ENCODE measurements around the gene TAF11. TPM values are rescaled to one million over a fixed set of nuclear protein-coding genes. Genes with fewer than 3 reads are reported as not detected.

The TAF11 gene
- total and polyA plus RNA-seq, 8 donors: 8.7 to 30.0 (median 10.9) TPM

- no peak for TF ChIP-seq CTCF (IDR thresholded peaks at IDR 0.05)
- no peak for ATAC-seq
- 95 to 97% methylated on average over 15 of the region's 15 CpGs for WGBS, 2 donors
- Histone ChIP-seq H3K4me3 (no peak overlapping the region), H3K4me1 (no peaks in the 10 kb centered on the region), H3K36me3 (peaks cover 6 to 35% (median 13%) of the 10 kb centered on the region in 3 donors), H3K27me3 (no peaks in the 10 kb centered on the region), H3K9me3 (no peaks in the 10 kb centered on the region), H3K27ac (no peak overlapping the region)
- no peak for FAIRE-seq
- intact Hi-C loops (cut with DNase I): no loop called here
- no peak for DNase-seq
Observed at GRCh38 chr6:34839666-34840352, 48.0 kb downstream of the TAF11 start.

GRCh38 chr6:34837528-34837927 lies 50.3 kb downstream of the TAF11 start:
- no peak for ATAC-seq
- intact Hi-C loops (cut with DNase I): no loop called here
- DNase-seq: no peak
- Histone ChIP-seq H3K4me3 (no peak overlapping the region), H3K27me3 (no peaks in the 10 kb centered on the region), H3K4me1 (no peaks in the 10 kb centered on the region), H3K9me3 (no peaks in the 10 kb centered on the region), H3K27ac (no peak overlapping the region), H3K36me3 (peaks cover 6 to 41% (median 13%) of the 10 kb centered on the region in 3 donors)
- TF ChIP-seq CTCF (IDR thresholded peaks at IDR 0.05): no peak
- FAIRE-seq: no peak

- DNase-seq: no peak
- H3K4me3 ChIP-seq: no peak overlapping the region
- H3K36me3 ChIP-seq: peaks cover 6 to 41% (median 13%) of the 10 kb centered on the region in 3 donors
- no peak for ATAC-seq
- intact Hi-C loops (cut with DNase I): no loop called here
- H3K4me1 ChIP-seq: no peaks in the 10 kb centered on the region
- H3K27ac ChIP-seq: no peak overlapping the region
- no peaks in the 10 kb centered on the region for H3K9me3 ChIP-seq
- WGBS, 2 donors: 70 to 80% methylated on average over 2 of the region's 2 CpGs
- no peaks in the 10 kb centered on the region for H3K27me3 ChIP-seq
- no peak for TF ChIP-seq CTCF (IDR thresholded peaks at IDR 0.05)
- FAIRE-seq: no peak
Observed at GRCh38 chr6:34836451-34836850, 51.4 kb downstream of the TAF11 start.

GRCh38 chr6:34836008-34836407 lies 51.8 kb downstream of the TAF11 start:
- intact Hi-C loops (cut with DNase I): no loop called here

More at GRCh38 chr6:34836008-34836407, 51.8 kb downstream of the TAF11 start:
- Histone ChIP-seq H3K4me3 (no peak overlapping the region), H3K27me3 (no peaks in the 10 kb centered on the region), H3K27ac (no peak overlapping the region), H3K36me3 (peaks cover 6 to 41% (median 13%) of the 10 kb centered on the region in 3 donors), H3K9me3 (no peaks in the 10 kb centered on the region), H3K4me1 (no peaks in the 10 kb centered on the region)
- DNase-seq (no peak), ATAC-seq (peak in 1 of 4 donors; percentile 71), FAIRE-seq (no peak)
- WGBS, 2 donors: 92% methylated on average over 4 of the region's 4 CpGs
- no peak for TF ChIP-seq CTCF (IDR thresholded peaks at IDR 0.05)
